Measurements from ENCODE around the gene NCOA3.

GRCh38 chr20:47664068-47664437 is 162.4 kb downstream of the NCOA3 start:
- TF ChIP-seq CTCF (IDR thresholded peaks at IDR 0.05) (no peak), POLR2AphosphoS5 (IDR thresholded peaks at IDR 0.05) (no peak), POLR2A (IDR thresholded peaks at IDR 0.05) (no peak)
